SU-DHL-6 (cell line): Measurements from ENCODE around the gene INO80C.
"Not testable (repeated sequence)": the region's sequence is repeated elsewhere in the genome, so short reads cannot be mapped to it uniquely, and the experiment has no call there.

ENCODE experiments used
- EZH2phosphoT487 ChIP-seq: fragments of 200-600 bp; sonication (generic), shearing (Covaris generic); conservative IDR thresholded peaks from 2 replicates; pipeline ENCODE4 v1.6.1; 2018; ENCODE audit warnings: mild to moderate bottlenecking, antibody characterized with exemption, low read length, moderate library complexity, mixed read lengths
- TF ChIP-seq, protein P1 (sequence below): fragments of 200-600 bp; sonication (generic); IDR thresholded peaks from one replicate; pipeline ENCODE4 v1.5.1; 2017; ENCODE audit warnings: antibody characterized with exemption, mild to moderate bottlenecking, low read length, moderate library complexity; ENCODE audit not compliant: insufficient read depth, poor library complexity, severe bottlenecking

DNA sequence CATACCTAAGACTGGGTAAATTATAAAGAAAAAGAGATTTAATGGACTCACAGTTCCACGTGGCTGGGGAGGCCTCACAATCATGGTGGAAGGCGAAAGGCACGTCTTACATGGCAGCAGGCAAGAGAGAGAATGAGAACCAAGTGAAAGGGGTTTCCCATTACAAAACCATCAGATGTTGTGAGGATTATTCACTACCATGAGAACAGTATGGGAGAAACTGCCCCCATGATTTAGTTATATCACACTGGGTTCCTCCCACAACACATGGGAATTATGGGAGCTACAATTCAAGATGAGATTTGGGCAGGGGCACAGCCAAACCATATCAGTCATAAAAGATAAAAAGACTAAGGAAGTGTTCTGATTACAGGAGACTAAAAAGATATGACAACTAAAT lies 8.5 kb downstream of the INO80C start:
- TF ChIP-seq, protein P1, sequence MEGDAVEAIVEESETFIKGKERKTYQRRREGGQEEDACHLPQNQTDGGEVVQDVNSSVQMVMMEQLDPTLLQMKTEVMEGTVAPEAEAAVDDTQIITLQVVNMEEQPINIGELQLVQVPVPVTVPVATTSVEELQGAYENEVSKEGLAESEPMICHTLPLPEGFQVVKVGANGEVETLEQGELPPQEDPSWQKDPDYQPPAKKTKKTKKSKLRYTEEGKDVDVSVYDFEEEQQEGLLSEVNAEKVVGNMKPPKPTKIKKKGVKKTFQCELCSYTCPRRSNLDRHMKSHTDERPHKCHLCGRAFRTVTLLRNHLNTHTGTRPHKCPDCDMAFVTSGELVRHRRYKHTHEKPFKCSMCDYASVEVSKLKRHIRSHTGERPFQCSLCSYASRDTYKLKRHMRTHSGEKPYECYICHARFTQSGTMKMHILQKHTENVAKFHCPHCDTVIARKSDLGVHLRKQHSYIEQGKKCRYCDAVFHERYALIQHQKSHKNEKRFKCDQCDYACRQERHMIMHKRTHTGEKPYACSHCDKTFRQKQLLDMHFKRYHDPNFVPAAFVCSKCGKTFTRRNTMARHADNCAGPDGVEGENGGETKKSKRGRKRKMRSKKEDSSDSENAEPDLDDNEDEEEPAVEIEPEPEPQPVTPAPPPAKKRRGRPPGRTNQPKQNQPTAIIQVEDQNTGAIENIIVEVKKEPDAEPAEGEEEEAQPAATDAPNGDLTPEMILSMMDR: not testable (repeated sequence)
- not testable (repeated sequence) for TF ChIP-seq EZH2phosphoT487
